Thymus (tissue), 11 donors: Measurements from ENCODE around the gene PNMA8A. TPM values are rescaled to one million over a fixed set of nuclear protein-coding genes. Genes with fewer than 3 reads are reported as not detected.
"Not testable (repeated sequence)": the region's sequence is repeated elsewhere in the genome, so short reads cannot be mapped to it uniquely, and the experiment has no call there.

Experiments
- DNase-seq, 9 donors: peaks; one replicate each; pipeline ENCODE4 v3.0.0-alpha.2; 2013; ENCODE audit warnings: low spot score in 9 of 9, low read depth in 6 of 9, missing footprints in 1 of 9
- H3K27ac ChIP-seq, 2 donors: one replicate each; pipeline ENCODE4 v1.5.1; 2013; ENCODE audit warnings: control low read depth in 1 of 2, low read depth in 1 of 2, low read length in 1 of 2, mild to moderate bottlenecking in 1 of 2, moderate library complexity in 1 of 2
- H3K27me3 ChIP-seq, 2 donors: one replicate each; pipeline ENCODE4 v1.5.1; 2013; ENCODE audit warnings: low read length in 1 of 2; ENCODE audit not compliant: control insufficient read depth in 2 of 2, insufficient read depth in 1 of 2
- H3K36me3 ChIP-seq, 2 donors: one replicate each; pipeline ENCODE4 v1.5.1; 2013; ENCODE audit warnings: low read length in 1 of 2, mild to moderate bottlenecking in 1 of 2, moderate library complexity in 1 of 2; ENCODE audit not compliant: control insufficient read depth in 2 of 2, insufficient read depth in 2 of 2
- H3K4me1 ChIP-seq, 2 donors: one replicate each; pipeline ENCODE4 v1.5.1; 2013; ENCODE audit warnings: low read length in 2 of 2; ENCODE audit not compliant: control insufficient read depth in 2 of 2, insufficient read depth in 2 of 2
- H3K4me3 ChIP-seq, 2 donors: one replicate each; pipeline ENCODE4 v1.5.1; 2013; ENCODE audit warnings: low read length in 2 of 2, control low read depth in 1 of 2, mild to moderate bottlenecking in 1 of 2
- H3K9me3 ChIP-seq, 2 donors: one replicate each; pipeline ENCODE4 v1.5.1; 2013; ENCODE audit warnings: low read length in 1 of 2, mild to moderate bottlenecking in 1 of 2; ENCODE audit not compliant: control insufficient read depth in 2 of 2, insufficient read depth in 1 of 2
- WGBS: extraction: QIAGEN DNeasy Blood & Tissue Kit; methylation state at CpG from one replicate; pipeline ENCODE4 v1.1.7; 2013; 5-methylcytosine and 5-hydroxymethylcytosine counted together
- polyA plus RNA-seq: library from polyadenylated mRNA; stranded (reverse); fragments of 200-250 nt; gene quantifications from one replicate; pipeline ENCODE4 v1.2.3, GENCODE V29; 2013
- total RNA-seq: library from RNA; stranded (reverse); fragments of 120-200 nt; gene quantifications from one replicate; pipeline ENCODE4 v1.2.4, GENCODE V29; 2013
- donor health status: healthy.

PNMA8A gene
- total and polyA plus RNA-seq, 2 donors = 9.7 to 45.4 TPM

GRCh38 chr19:46448601-46449000 is 22.8 kb downstream of the PNMA8A start:
- DNase-seq = no peak
- WGBS = 97% methylated on average over 10 of the region's 10 CpGs
- H3K36me3 ChIP-seq = no peaks in the 10 kb centered on the region

GRCh38 chr19:46447824-46448223 is 23.5 kb downstream of the PNMA8A start:
- no peaks in the 10 kb centered on the region for H3K4me1 ChIP-seq
- 72% methylated on average over 5 of the region's 5 CpGs for WGBS
- no peak overlapping the region for H3K4me3 ChIP-seq
- DNase-seq = no peak
- no peak overlapping the region for H3K27ac ChIP-seq
- H3K9me3 ChIP-seq = no peaks in the 10 kb centered on the region
- H3K27me3 ChIP-seq = peaks cover 0 to 6% of the 10 kb centered on the region in 2 donors
- no peaks in the 10 kb centered on the region for H3K36me3 ChIP-seq

More at GRCh38 chr19:46448601-46449000, 22.8 kb downstream of the PNMA8A start:
- H3K27ac ChIP-seq = no peak overlapping the region
- peaks cover 0 to 6% of the 10 kb centered on the region in 2 donors for H3K27me3 ChIP-seq
- H3K4me3 ChIP-seq = no peak overlapping the region
- no peaks in the 10 kb centered on the region for H3K4me1 ChIP-seq
- H3K9me3 ChIP-seq = no peaks in the 10 kb centered on the region

- no peak for DNase-seq
- WGBS = 51% methylated on average over 3 of the region's 3 CpGs
- H3K27me3 ChIP-seq = peaks cover 0 to 6% of the 10 kb centered on the region in 2 donors
- H3K9me3 ChIP-seq = no peaks in the 10 kb centered on the region
- H3K4me1 ChIP-seq = no peaks in the 10 kb centered on the region
- no peak overlapping the region for H3K27ac ChIP-seq
- no peak overlapping the region for H3K4me3 ChIP-seq
- H3K36me3 ChIP-seq = no peaks in the 10 kb centered on the region
Observed at GRCh38 chr19:46447006-46447405, 24.4 kb downstream of the PNMA8A start.

GRCh38 chr19:46446021-46446420 is 25.3 kb downstream of the PNMA8A start:
- Histone ChIP-seq H3K27ac (no peak overlapping the region), H3K9me3 (no peaks in the 10 kb centered on the region), H3K4me3 (no peak overlapping the region), H3K36me3 (no peaks in the 10 kb centered on the region), H3K4me1 (no peaks in the 10 kb centered on the region), H3K27me3 (peaks cover 0 to 4% of the 10 kb centered on the region in 2 donors)
- 90% methylated on average over 15 of the region's 15 CpGs for WGBS
- DNase-seq = no peak

- Histone ChIP-seq H3K9me3 (no peaks in the 10 kb centered on the region), H3K4me1 (no peaks in the 10 kb centered on the region), H3K4me3 (no peak overlapping the region), H3K36me3 (no peaks in the 10 kb centered on the region), H3K27ac (no peak overlapping the region), H3K27me3 (peaks cover 0 to 2% of the 10 kb centered on the region in 2 donors)
- 72% methylated on average over 8 of the region's 8 CpGs for WGBS
- DNase-seq = no peak
Observed at GRCh38 chr19:46442808-46443450, 28.4 kb downstream of the PNMA8A start.

- 60% methylated on average over 1 of the region's 1 CpG for WGBS
- H3K27ac ChIP-seq = no peak overlapping the region
- no peaks in the 10 kb centered on the region for H3K27me3 ChIP-seq
- DNase-seq = no peak
- no peaks in the 10 kb centered on the region for H3K4me1 ChIP-seq
- H3K9me3 ChIP-seq = no peaks in the 10 kb centered on the region
- H3K36me3 ChIP-seq = no peaks in the 10 kb centered on the region
- no peak overlapping the region for H3K4me3 ChIP-seq
Observed at GRCh38 chr19:46441866-46442265, 29.5 kb downstream of the PNMA8A start.

GRCh38 chr19:46435689-46436088 is 35.7 kb downstream of the PNMA8A start:
- H3K4me3 ChIP-seq, H3K36me3 ChIP-seq, H3K9me3 ChIP-seq, H3K4me1 ChIP-seq, DNase-seq, H3K27ac ChIP-seq: not testable (repeated sequence)
- 98% methylated on average over 4 of the region's 4 CpGs for WGBS
- peaks cover 0 to 11% of the 10 kb centered on the region in 2 donors for H3K27me3 ChIP-seq

- Histone ChIP-seq H3K9me3 (no peaks in the 10 kb centered on the region), H3K27ac (no peak overlapping the region), H3K27me3 (peaks cover 0 to 15% of the 10 kb centered on the region in 2 donors), H3K4me3 (no peak overlapping the region), H3K4me1 (no peaks in the 10 kb centered on the region), H3K36me3 (no peaks in the 10 kb centered on the region)
- DNase-seq = no peak
- 62% methylated on average over 6 of the region's 6 CpGs for WGBS
Observed at GRCh38 chr19:46435009-46435408, 36.4 kb downstream of the PNMA8A start.

GRCh38 chr19:46433470-46433869 is 37.9 kb downstream of the PNMA8A start:
- not testable (repeated sequence) for H3K9me3 ChIP-seq, H3K4me3 ChIP-seq, H3K4me1 ChIP-seq, H3K27ac ChIP-seq, DNase-seq, H3K36me3 ChIP-seq
- WGBS = 82% methylated on average over 7 of the region's 7 CpGs
- H3K27me3 ChIP-seq = peaks cover 7 to 29% of the 10 kb centered on the region in 2 donors
